Activated CD8-positive, alpha-beta memory T cell treated with anti-CD3 and anti-CD28 coated beads, Interleukin-2, amount 50 U/mL, for 4 hours (primary cell): ENCODE results near the gene CSAG1.
"Not testable (repeated sequence)": the region's sequence is repeated elsewhere in the genome, so short reads cannot be mapped to it uniquely, and the experiment has no call there.

Source experiments
- DNase-seq: peaks from one replicate; pipeline ENCODE4 v3.0.0-alpha.2; 2020

CSAG1 gene

GRCh38 chrX:152733261-152733975 lies at the start of gene CSAG1, which contains the start of gene MAGEA12:
Gene CSAG1, minus strand, starts transcription at chrX:152733721. Its CDS starts 1,261 bp downstream, at chrX:152732460.
Gene MAGEA12, plus strand, starts transcription at chrX:152733757. Its CDS starts 2,405 bp downstream, at chrX:152736162.
- DNase-seq, result no peak

- DNase-seq, result not testable (repeated sequence)
Measured at GRCh38 chrX:152769549-152770289, 36.2 kb upstream of the CSAG1 start, which contains the start of gene MAGEA6. Gene MAGEA6, minus strand, starts transcription at chrX:152769689. Its CDS starts 2,039 bp downstream, at chrX:152767650.

GRCh38 chrX:152766562-152766961 lies 33.0 kb upstream of the CSAG1 start:
- DNase-seq, result not testable (repeated sequence)

- not testable (repeated sequence) for DNase-seq
Measured at GRCh38 chrX:152761582-152761981, 28.1 kb upstream of the CSAG1 start.

- DNase-seq, result not testable (repeated sequence)
Measured at GRCh38 chrX:152759544-152759943, 26.0 kb upstream of the CSAG1 start.

GRCh38 chrX:152758918-152759317 lies 25.4 kb upstream of the CSAG1 start, which contains the start of gene CSAG3:
Gene CSAG3, plus strand, starts transcription at chrX:152759218.
- not testable (repeated sequence) for DNase-seq

GRCh38 chrX:152754871-152755270 lies 21.4 kb upstream of the CSAG1 start:
- not testable (repeated sequence) for DNase-seq

- not testable (repeated sequence) for DNase-seq
Measured at GRCh38 chrX:152753686-152754650, 20.4 kb upstream of the CSAG1 start, which contains the start of gene MAGEA2. Gene MAGEA2, minus strand, starts transcription at chrX:152753842. Its CDS starts 2,479 bp downstream, at chrX:152751363.

GRCh38 chrX:152738560-152738959 lies 5.0 kb upstream of the CSAG1 start:
- no peak for DNase-seq

GRCh38 chrX:152736528-152736927 lies 3.0 kb upstream of the CSAG1 start:
- DNase-seq, result not testable (repeated sequence)

GRCh38 chrX:152735860-152736511 lies 2.5 kb upstream of the CSAG1 start:
- DNase-seq, result no peak

- DNase-seq, result no peak
Measured at GRCh38 chrX:152735101-152735500, 1.6 kb upstream of the CSAG1 start.

GRCh38 chrX:152734143-152734858 lies 780 bp upstream of the CSAG1 start:
- not testable (repeated sequence) for DNase-seq

- DNase-seq, result no peak
Measured at GRCh38 chrX:152725409-152725808, 8.1 kb downstream of the CSAG1 start.

- DNase-seq, result not testable (repeated sequence)
Measured at GRCh38 chrX:152713815-152714787, 19.4 kb downstream of the CSAG1 start, which contains the start of gene MAGEA2B. Gene MAGEA2B, plus strand, starts transcription at chrX:152714628. Its CDS starts 2,479 bp downstream, at chrX:152717107.

- not testable (repeated sequence) for DNase-seq
Measured at GRCh38 chrX:152713195-152713594, 20.3 kb downstream of the CSAG1 start.

GRCh38 chrX:152709173-152709572 lies 24.3 kb downstream of the CSAG1 start, which contains the start of gene CSAG2:
Gene CSAG2, minus strand, starts transcription at chrX:152709273. Its CDS starts 161 bp downstream, at chrX:152709112.
- DNase-seq, result not testable (repeated sequence)

- DNase-seq, result not testable (repeated sequence)
Measured at GRCh38 chrX:152706500-152706899, 27.0 kb downstream of the CSAG1 start.

- DNase-seq, result not testable (repeated sequence)
Measured at GRCh38 chrX:152700390-152700789, 33.1 kb downstream of the CSAG1 start.
